SJSA1 (cell line): Measurements from ENCODE around the gene SMIM10. TPM values are rescaled to one million over a fixed set of nuclear protein-coding genes. Genes with fewer than 3 reads are reported as not detected.
"Not testable (repeated sequence)": the region's sequence is repeated elsewhere in the genome, so short reads cannot be mapped to it uniquely, and the experiment has no call there.

ENCODE experiments used
- DNase-seq, 2 experiments: peaks; one replicate each; pipeline ENCODE4 v3.0.0-alpha.2; 2015 to 2020; ENCODE audit warnings: low spot score in 2 of 2, low read depth in 1 of 2
- H3K27ac ChIP-seq: fragments of 250-450 bp; sonication (Bioruptor Pico); 2 replicates; pipeline ENCODE4 v1.5.1; 2020; ENCODE audit warnings: mild to moderate bottlenecking, moderate library complexity
- H3K27me3 ChIP-seq: fragments of 250-450 bp; sonication (Bioruptor Pico); replicated peaks from 2 replicates; pipeline ENCODE4 v1.5.1; 2020; ENCODE audit warnings: mild to moderate bottlenecking, moderate library complexity
- H3K36me3 ChIP-seq: fragments of 250-450 bp; sonication (Bioruptor Pico); 2 replicates; pipeline ENCODE4 v1.5.1; 2020; ENCODE audit warnings: mild to moderate bottlenecking
- H3K4me1 ChIP-seq: fragments of 250-450 bp; sonication (Bioruptor Pico); replicated peaks from 2 replicates; pipeline ENCODE4 v1.6.1; 2021; ENCODE audit warnings: mild to moderate bottlenecking
- H3K4me3 ChIP-seq: fragments of 250-450 bp; sonication (Bioruptor Pico); 2 replicates; pipeline ENCODE4 v1.5.1; 2020; ENCODE audit warnings: mild to moderate bottlenecking
- H3K9me3 ChIP-seq: fragments of 250-450 bp; sonication (Bioruptor Pico); replicated peaks from 2 replicates; pipeline ENCODE4 v1.5.1; 2020; ENCODE audit warnings: mild to moderate bottlenecking
- total RNA-seq: library from RNA; depleted of rRNA; stranded (reverse); fragments of >200 nt; shearing (Covaris generic); gene quantifications from 2 replicates; pipeline ENCODE4 v1.2.3, GENCODE V29; 2014; rRNA removed

SMIM10 gene
- total RNA-seq, 1 experiment from 2014 or later = 13.2 TPM

DNA sequence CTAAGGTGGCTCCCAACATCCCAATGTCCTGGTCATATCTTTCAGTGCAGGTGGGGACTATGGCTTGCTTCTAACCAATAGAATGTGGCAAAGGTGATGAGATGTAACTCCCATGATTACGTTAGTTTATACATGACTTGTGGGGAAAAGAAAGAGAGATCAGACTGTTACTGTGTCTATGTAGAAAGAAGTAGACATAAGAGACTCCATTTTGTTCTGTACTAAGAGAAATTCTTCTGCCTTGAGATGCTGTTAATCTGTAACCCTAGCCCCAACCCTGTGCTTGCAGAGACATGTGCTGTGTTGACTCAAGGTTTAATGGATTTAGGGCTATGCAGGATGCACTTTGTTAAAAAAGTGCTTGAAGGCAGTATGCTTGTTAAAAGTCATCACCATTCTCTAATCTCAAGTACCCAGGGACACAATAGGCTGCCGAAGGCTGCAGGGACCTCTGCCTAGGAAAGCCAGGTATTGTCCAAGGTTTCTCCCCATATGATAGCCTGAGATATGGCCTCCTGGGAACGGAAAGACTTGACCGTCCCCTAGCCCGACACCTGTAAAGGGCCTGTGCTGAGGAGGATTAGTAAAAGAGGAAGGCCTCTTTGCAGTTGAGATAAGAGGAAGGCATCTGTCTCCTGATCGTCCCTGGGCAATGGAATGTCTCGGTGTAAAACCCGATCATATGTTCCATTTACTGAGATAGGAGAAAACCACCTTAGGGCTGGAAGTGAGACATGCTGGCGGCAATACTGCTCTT is 39.6 kb downstream of the SMIM10 start:
- H3K27ac ChIP-seq, H3K4me3 ChIP-seq, H3K9me3 ChIP-seq, DNase-seq, H3K27me3 ChIP-seq: not testable (repeated sequence)
- Histone ChIP-seq H3K4me1 (peaks cover 12% of the 10 kb centered on the region), H3K36me3 (peaks cover 23% of the 10 kb centered on the region)

DNA sequence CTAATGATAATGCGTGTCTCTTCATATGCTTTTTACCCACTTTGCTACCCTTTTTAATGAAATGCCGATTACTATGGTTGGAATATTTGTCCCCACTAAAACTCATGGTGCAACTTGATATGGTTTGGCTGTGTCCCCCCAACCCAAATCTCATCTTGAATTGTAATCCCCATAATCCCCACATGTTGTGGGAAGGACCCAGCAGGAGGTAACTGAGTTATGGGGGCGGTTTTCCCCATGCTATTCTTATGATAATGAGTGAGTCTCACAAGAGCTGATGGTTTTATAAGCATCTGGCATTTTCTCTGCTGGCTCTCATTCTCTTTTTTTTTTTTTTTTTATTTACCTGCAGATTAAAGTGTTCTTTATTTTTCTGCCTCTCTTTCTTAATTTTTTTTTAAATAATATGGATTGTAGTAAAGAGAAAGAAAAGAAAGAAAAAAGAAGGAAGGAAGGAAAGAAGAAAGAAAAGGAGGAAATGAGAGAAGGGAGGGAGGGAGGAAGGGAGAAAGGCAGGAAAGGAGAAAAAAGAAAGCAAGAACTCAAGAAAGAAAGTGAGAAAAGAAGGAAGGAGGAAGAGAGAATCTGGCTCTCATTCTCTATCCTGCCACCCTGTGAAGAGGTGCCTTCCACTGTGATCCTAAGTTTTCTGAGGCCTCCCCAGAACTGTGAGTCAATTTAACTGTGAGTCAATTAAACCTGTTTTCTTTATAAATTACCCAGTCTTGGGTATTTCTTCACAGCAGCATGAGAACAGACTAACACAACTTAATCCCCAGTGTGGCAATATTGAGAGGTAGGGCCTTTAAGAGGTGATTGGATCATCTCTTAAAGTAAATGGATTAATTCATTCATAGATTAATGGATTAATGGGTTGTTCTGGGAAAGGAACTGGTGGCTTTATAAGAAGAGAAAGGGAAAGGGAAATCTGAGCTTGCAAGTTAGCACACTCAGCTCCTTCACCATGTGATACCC is 50.6 kb downstream of the SMIM10 start:
- peaks cover 12% of the 10 kb centered on the region for H3K36me3 ChIP-seq
- not testable (repeated sequence) for H3K27me3 ChIP-seq, H3K4me3 ChIP-seq, H3K27ac ChIP-seq, H3K4me1 ChIP-seq, H3K9me3 ChIP-seq, DNase-seq

Other genes with a start within 250 kb of the SMIM10 start
- gene PABIR2, start 193.8 kb upstream of the SMIM10 start, total RNA-seq = 16.7 and 17.6 TPM in 2 replicates
- 17.7 and 47.0 TPM in 2 replicates for gene MOSPD1, start 75.7 kb upstream of the SMIM10 start, total RNA-seq
- 8.9 and 14.8 TPM in 2 replicates for gene RTL8B, start 31.6 kb downstream of the SMIM10 start, total RNA-seq
- 87.1 and 87.9 TPM in 2 replicates for gene RTL8C, start 41.4 kb downstream of the SMIM10 start, total RNA-seq
- 9.4 and 11.8 TPM in 2 replicates for gene RTL8A, start 61.1 kb downstream of the SMIM10 start, total RNA-seq
- gene SMIM10L2B, start 107.7 kb downstream of the SMIM10 start, total RNA-seq = 0.26 TPM in 1 of 2 replicates, not detected in the other
- gene ETDB, start 129.5 kb downstream of the SMIM10 start, total RNA-seq = not detected in 2 replicates
- gene CT55, start 180.4 kb downstream of the SMIM10 start, total RNA-seq = not detected in 2 replicates